ENCODE results near the gene DNAJC3. TPM values are rescaled to one million over a fixed set of nuclear protein-coding genes. Genes with fewer than 3 reads are reported as not detected.
A peak's percentile ranks its signal among the peaks of the same experiment; 100 is the strongest.

The DNAJC3 gene
- polyA plus RNA-seq, 1 of the 3 experiments (the other 2 are of a cell fraction), result 5.8 TPM

- H3K4me2 ChIP-seq, result no peak overlapping the region
- H3K9me3 ChIP-seq, result no peaks in the 10 kb centered on the region
- peaks cover 2% of the 10 kb centered on the region for H3F3A ChIP-seq (replicated peaks; ENCODE audit: insufficient read depth)
- H3K9ac ChIP-seq, result no peak overlapping the region
- POLR2A ChIA-PET, result no interaction called here
- no peaks in the 10 kb centered on the region for H4K20me1 ChIP-seq (ENCODE audit: insufficient read depth)
- CTCF ChIA-PET, result interaction anchor here (1.5 kb wide), 2 partner anchors 16 to 50 kb away, joined by 4 to 6 read pairs; no protein-coding TSS in a partner anchor
- peak overlapping the region; percentile 37 to 51; a peak in 3 of 4 replicates for H3K27ac ChIP-seq (ENCODE audit: low read depth in 2 of 2, low read length in 1 of 2)
- no peak for TF ChIP-seq NFIC (IDR thresholded peaks at IDR 0.05; ENCODE audit: borderline replicate concordance)
- TF ChIP-seq TAF1 (IDR thresholded peaks at IDR 0.05; ENCODE audit: borderline replicate concordance, low read depth, low read length), result no peak
- TF ChIP-seq POLR2AphosphoS5 (IDR thresholded peaks at IDR 0.05; ENCODE audit: low read depth, low read length), result no peak
- TF ChIP-seq, protein P1, sequence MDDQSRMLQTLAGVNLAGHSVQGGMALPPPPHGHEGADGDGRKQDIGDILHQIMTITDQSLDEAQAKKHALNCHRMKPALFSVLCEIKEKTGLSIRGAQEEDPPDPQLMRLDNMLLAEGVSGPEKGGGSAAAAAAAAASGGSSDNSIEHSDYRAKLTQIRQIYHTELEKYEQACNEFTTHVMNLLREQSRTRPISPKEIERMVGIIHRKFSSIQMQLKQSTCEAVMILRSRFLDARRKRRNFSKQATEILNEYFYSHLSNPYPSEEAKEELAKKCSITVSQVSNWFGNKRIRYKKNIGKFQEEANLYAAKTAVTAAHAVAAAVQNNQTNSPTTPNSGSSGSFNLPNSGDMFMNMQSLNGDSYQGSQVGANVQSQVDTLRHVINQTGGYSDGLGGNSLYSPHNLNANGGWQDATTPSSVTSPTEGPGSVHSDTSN (IDR thresholded peaks at IDR 0.05), result no peak
- TF ChIP-seq ZBTB33 (IDR thresholded peaks at IDR 0.05; ENCODE audit: borderline replicate concordance, low read depth), result no peak
- TF ChIP-seq RCOR1 (IDR thresholded peaks at IDR 0.05; ENCODE audit: low read length), result no peak
- TF ChIP-seq SMC3 (IDR thresholded peaks at IDR 0.05; ENCODE audit: low read depth, low read length), result no peak
- TF ChIP-seq MAX (IDR thresholded peaks at IDR 0.05; ENCODE audit: low read depth), result no peak
- no peak for TF ChIP-seq MXI1 (IDR thresholded peaks at IDR 0.05; ENCODE audit: low read depth, low read length)
- no peak for TF ChIP-seq GATA2 (CRISPR knock-in tag; IDR thresholded peaks at IDR 0.05)
- TF ChIP-seq MEF2A (IDR thresholded peaks at IDR 0.05; ENCODE audit: borderline replicate concordance, low read depth), result no peak
- no peak for TF ChIP-seq IRF3 (IDR thresholded peaks at IDR 0.05; ENCODE audit: low read depth, low read length)
- no peak for TF ChIP-seq EZH2phosphoT487 (IDR thresholded peaks at IDR 0.05; ENCODE audit: borderline replicate concordance, low read depth)
- H3K4me3 ChIP-seq (ENCODE audit: low read depth in 2 of 2, low read length in 1 of 2), result no peak overlapping the region
- H3K9me2 ChIP-seq, result no peaks in the 10 kb centered on the region
- no peak for DNase-seq
- H3K4me1 ChIP-seq (ENCODE audit: control insufficient read depth in 1 of 2, insufficient read depth in 2 of 2, low read depth in 1 of 2, low read length in 1 of 2), result peaks cover 8 to 18% of the 10 kb centered on the region in 2 experiments; a peak in 3 of 4 replicates
- WGBS (ENCODE audit: low lambda C conversion rate), result 94% methylated on average over 5 of the region's 5 CpGs
- no peak overlapping the region for H2AFZ ChIP-seq (ENCODE audit: low read depth)
- H3K36me3 ChIP-seq (replicated peaks in 1 of 2; ENCODE audit: control insufficient read depth in 1 of 2, insufficient read depth in 2 of 2, low read length in 1 of 2), result peaks cover 8 to 13% of the 10 kb centered on the region in 2 experiments
- no peaks in the 10 kb centered on the region for H3K27me3 ChIP-seq (ENCODE audit: insufficient read depth)
- H3K79me2 ChIP-seq (ENCODE audit: insufficient read depth), result peaks cover 3% of the 10 kb centered on the region; the same call in 1 of the 2 replicates
Observed at GRCh38 chr13:95783747-95784146, 106.8 kb downstream of the DNAJC3 start.
